Measurements from ENCODE around the gene ST6GALNAC3.

GRCh38 chr1:76337542-76338219 lies 263.1 kb downstream of the ST6GALNAC3 start:
- TF ChIP-seq, protein P1, sequence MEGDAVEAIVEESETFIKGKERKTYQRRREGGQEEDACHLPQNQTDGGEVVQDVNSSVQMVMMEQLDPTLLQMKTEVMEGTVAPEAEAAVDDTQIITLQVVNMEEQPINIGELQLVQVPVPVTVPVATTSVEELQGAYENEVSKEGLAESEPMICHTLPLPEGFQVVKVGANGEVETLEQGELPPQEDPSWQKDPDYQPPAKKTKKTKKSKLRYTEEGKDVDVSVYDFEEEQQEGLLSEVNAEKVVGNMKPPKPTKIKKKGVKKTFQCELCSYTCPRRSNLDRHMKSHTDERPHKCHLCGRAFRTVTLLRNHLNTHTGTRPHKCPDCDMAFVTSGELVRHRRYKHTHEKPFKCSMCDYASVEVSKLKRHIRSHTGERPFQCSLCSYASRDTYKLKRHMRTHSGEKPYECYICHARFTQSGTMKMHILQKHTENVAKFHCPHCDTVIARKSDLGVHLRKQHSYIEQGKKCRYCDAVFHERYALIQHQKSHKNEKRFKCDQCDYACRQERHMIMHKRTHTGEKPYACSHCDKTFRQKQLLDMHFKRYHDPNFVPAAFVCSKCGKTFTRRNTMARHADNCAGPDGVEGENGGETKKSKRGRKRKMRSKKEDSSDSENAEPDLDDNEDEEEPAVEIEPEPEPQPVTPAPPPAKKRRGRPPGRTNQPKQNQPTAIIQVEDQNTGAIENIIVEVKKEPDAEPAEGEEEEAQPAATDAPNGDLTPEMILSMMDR (IDR thresholded peaks at IDR 0.05; ENCODE audit: low read depth, low read length): no peak
- TF ChIP-seq EZH2phosphoT487 (IDR thresholded peaks at IDR 0.05; ENCODE audit: low read depth): no peak
